ENCODE data around the gene SARS2.
A peak's percentile ranks its signal among the peaks of the same experiment; 100 is the strongest.

Gene SARS2

GRCh38 chr19:38899447-38900201 lies 30.9 kb downstream of the SARS2 start, which contains the start of the genes NFKBIB and SIRT2:
NFKBIB (plus strand) TSS chr19:38899969; CDS start chr19:38900033, 64 bp downstream.
SIRT2 (minus strand) TSS chr19:38899618; CDS start chr19:38899521, 97 bp downstream.
- ATAC-seq (ENCODE audit: low read depth) (peak; percentile 96), DNase-seq (ENCODE audit: low spot score) (peak; percentile 100)
- no peaks in the 10 kb centered on the region for H3K36me3 ChIP-seq (ENCODE audit: low read depth)
- H3K4me1 ChIP-seq (ENCODE audit: insufficient read depth, poor library complexity, severe bottlenecking), result no peaks in the 10 kb centered on the region
- TF ChIP-seq, protein P1, sequence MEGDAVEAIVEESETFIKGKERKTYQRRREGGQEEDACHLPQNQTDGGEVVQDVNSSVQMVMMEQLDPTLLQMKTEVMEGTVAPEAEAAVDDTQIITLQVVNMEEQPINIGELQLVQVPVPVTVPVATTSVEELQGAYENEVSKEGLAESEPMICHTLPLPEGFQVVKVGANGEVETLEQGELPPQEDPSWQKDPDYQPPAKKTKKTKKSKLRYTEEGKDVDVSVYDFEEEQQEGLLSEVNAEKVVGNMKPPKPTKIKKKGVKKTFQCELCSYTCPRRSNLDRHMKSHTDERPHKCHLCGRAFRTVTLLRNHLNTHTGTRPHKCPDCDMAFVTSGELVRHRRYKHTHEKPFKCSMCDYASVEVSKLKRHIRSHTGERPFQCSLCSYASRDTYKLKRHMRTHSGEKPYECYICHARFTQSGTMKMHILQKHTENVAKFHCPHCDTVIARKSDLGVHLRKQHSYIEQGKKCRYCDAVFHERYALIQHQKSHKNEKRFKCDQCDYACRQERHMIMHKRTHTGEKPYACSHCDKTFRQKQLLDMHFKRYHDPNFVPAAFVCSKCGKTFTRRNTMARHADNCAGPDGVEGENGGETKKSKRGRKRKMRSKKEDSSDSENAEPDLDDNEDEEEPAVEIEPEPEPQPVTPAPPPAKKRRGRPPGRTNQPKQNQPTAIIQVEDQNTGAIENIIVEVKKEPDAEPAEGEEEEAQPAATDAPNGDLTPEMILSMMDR (IDR thresholded peaks at IDR 0.05; ENCODE audit: poor library complexity, severe bottlenecking), result no peak
- no peaks in the 10 kb centered on the region for H3K9me3 ChIP-seq (ENCODE audit: severe bottlenecking)
- H3K27me3 ChIP-seq (ENCODE audit: insufficient read depth, poor library complexity, severe bottlenecking), result no peaks in the 10 kb centered on the region
- peak within 1 kb of the TSS; percentile 66 for H3K4me3 ChIP-seq (ENCODE audit: severe bottlenecking)
- H3K27ac ChIP-seq (ENCODE audit: poor library complexity, severe bottlenecking), result peak within 1 kb of the TSS; percentile 15

GRCh38 chr19:38898788-38899446 lies 31.6 kb downstream of the SARS2 start:
- TF ChIP-seq, protein P1 (IDR thresholded peaks at IDR 0.05; ENCODE audit: poor library complexity, severe bottlenecking), result no peak
- H3K4me3 ChIP-seq (ENCODE audit: severe bottlenecking), result peak overlapping the region; percentile 66
- H3K36me3 ChIP-seq (ENCODE audit: low read depth), result no peaks in the 10 kb centered on the region
- ATAC-seq (ENCODE audit: low read depth) (no peak), DNase-seq (ENCODE audit: low spot score) (no peak)
- no peaks in the 10 kb centered on the region for H3K9me3 ChIP-seq (ENCODE audit: severe bottlenecking)
- H3K27ac ChIP-seq (ENCODE audit: poor library complexity, severe bottlenecking), result no peak overlapping the region
- H3K27me3 ChIP-seq (ENCODE audit: insufficient read depth, poor library complexity, severe bottlenecking), result no peaks in the 10 kb centered on the region
- H3K4me1 ChIP-seq (ENCODE audit: insufficient read depth, poor library complexity, severe bottlenecking), result no peaks in the 10 kb centered on the region

GRCh38 chr19:38894968-38895367 lies 35.6 kb downstream of the SARS2 start:
- ATAC-seq (ENCODE audit: low read depth) (no peak), DNase-seq (ENCODE audit: low spot score) (no peak)
- H3K4me3 ChIP-seq (ENCODE audit: severe bottlenecking), result no peak overlapping the region
- H3K27me3 ChIP-seq (ENCODE audit: insufficient read depth, poor library complexity, severe bottlenecking), result no peaks in the 10 kb centered on the region
- H3K27ac ChIP-seq (ENCODE audit: poor library complexity, severe bottlenecking), result no peak overlapping the region
- no peaks in the 10 kb centered on the region for H3K36me3 ChIP-seq (ENCODE audit: low read depth)
- H3K9me3 ChIP-seq (ENCODE audit: severe bottlenecking), result no peaks in the 10 kb centered on the region
- TF ChIP-seq, protein P1 (IDR thresholded peaks at IDR 0.05; ENCODE audit: poor library complexity, severe bottlenecking), result no peak
- H3K4me1 ChIP-seq (ENCODE audit: insufficient read depth, poor library complexity, severe bottlenecking), result no peaks in the 10 kb centered on the region

DNA sequence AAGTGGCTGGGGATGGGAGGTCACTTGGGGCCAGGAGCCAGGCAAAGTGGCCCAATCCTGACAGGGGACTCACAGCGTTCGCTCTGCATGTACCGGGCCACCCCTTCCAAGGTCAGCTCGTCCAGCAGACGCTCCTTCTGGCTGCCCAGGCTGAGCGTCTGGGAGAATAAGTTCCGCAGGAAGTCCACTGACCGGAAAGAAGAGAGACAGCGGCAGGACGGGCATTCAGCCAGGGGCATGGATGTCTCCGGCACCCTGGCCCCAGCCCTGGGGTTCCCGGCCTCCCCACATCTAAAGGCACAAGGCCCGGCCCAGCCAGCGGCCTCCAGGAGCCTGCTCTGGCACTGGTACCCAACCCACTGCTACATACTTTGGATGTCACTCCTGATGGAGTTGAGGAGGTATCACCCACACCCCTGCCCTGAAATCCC lies 37.2 kb downstream of the SARS2 start:
- Histone ChIP-seq H3K4me3 (ENCODE audit: severe bottlenecking) (no peak overlapping the region), H3K9me3 (ENCODE audit: severe bottlenecking) (no peaks in the 10 kb centered on the region), H3K36me3 (ENCODE audit: low read depth) (no peaks in the 10 kb centered on the region), H3K4me1 (ENCODE audit: insufficient read depth, poor library complexity, severe bottlenecking) (no peaks in the 10 kb centered on the region), H3K27me3 (ENCODE audit: insufficient read depth, poor library complexity, severe bottlenecking) (no peaks in the 10 kb centered on the region), H3K27ac (ENCODE audit: poor library complexity, severe bottlenecking) (no peak overlapping the region)
- DNase-seq (ENCODE audit: low spot score), result no peak
- TF ChIP-seq, protein P1 (IDR thresholded peaks at IDR 0.05; ENCODE audit: poor library complexity, severe bottlenecking), result no peak
- no peak for ATAC-seq (ENCODE audit: low read depth)

Data from RWPE2 (cell line).